Activated CD4-positive, alpha-beta T cell treated with anti-CD3 and anti-CD28 coated beads for 36 hours (primary cell): ENCODE measurements around the gene ABCA13. TPM values are rescaled to one million over a fixed set of nuclear protein-coding genes. Genes with fewer than 3 reads are reported as not detected.
A peak's percentile ranks its signal among the peaks of the same experiment; 100 is the strongest.

ENCODE experiments used
- ATAC-seq: fragments of 200-7000 bp; cut with Tn5 transposase; one replicate; pipeline ENCODE4 v1.10.0; 2021; ENCODE audit warnings: mild to moderate bottlenecking, moderate library complexity
- CTCF ChIA-PET: fragments of 350-600 bp; sonication (Branson Sonifier 250); formaldehyde crosslinking; loops from one replicate; lab custom pipeline; 2021; ENCODE audit warnings: antibody characterized with exemption; lab: Charles Lee
- POLR2A ChIA-PET: fragments of 350-600 bp; sonication (Branson Sonifier 250); formaldehyde crosslinking; loops from one replicate; lab custom pipeline; 2021; ENCODE audit warnings: antibody characterized with exemption, inconsistent platforms; lab: Charles Lee
- DNase-seq: peaks from one replicate; pipeline ENCODE4 v3.0.0-alpha.2; 2020
- H3K27ac Mint-ChIP-seq: one replicate; pipeline ENCODE4 v1.8.0; 2021; ENCODE audit warnings: mixed read lengths
- H3K27me3 Mint-ChIP-seq: one replicate; pipeline ENCODE4 v1.8.0; 2021; ENCODE audit warnings: mixed read lengths
- H3K36me3 Mint-ChIP-seq: one replicate; pipeline ENCODE4 v1.8.0; 2021; ENCODE audit warnings: low read depth, mixed read lengths
- H3K4me1 Mint-ChIP-seq: one replicate; pipeline ENCODE4 v1.8.0; 2021; ENCODE audit warnings: mixed read lengths
- H3K4me3 Mint-ChIP-seq: one replicate; pipeline ENCODE4 v1.8.0; 2021; ENCODE audit warnings: mild to moderate bottlenecking, moderate library complexity, mixed read lengths
- H3K9me3 Mint-ChIP-seq: one replicate; pipeline ENCODE4 v1.8.0; 2021; ENCODE audit warnings: low read depth, mixed read lengths
- intact Hi-C, 2 experiments: fragments of 100-400 bp; cut with DNase I in 1 of 2; cut with micrococcal nuclease in 1 of 2; formaldehyde crosslinking; loops; one replicate each; pipeline versions ENCODE4 v1.14.2 to v1.15.1; 2022 to 2024; cut with DNase I, micrococcal nuclease
- total RNA-seq, 2 experiments: library from RNA; stranded (reverse); gene quantifications; one replicate each; pipeline ENCODE4 v1.2.3, GENCODE V29; 2021

Gene ABCA13
- total RNA-seq, 2 experiments from 2014 or later = not detected

- Mint-ChIP-seq H3K4me1 (no peaks in the 10 kb centered on the region), H3K4me3 (no peak overlapping the region), H3K27me3 (no peaks in the 10 kb centered on the region), H3K27ac (no peak overlapping the region), H3K36me3 (no peaks in the 10 kb centered on the region), H3K9me3 (no peaks in the 10 kb centered on the region)
- DNase-seq = no peak
- CTCF ChIA-PET = no interaction called here
- ATAC-seq = no peak
- intact Hi-C loops = no loop called here
- POLR2A ChIA-PET = no interaction called here
Measured at GRCh38 chr7:48384180-48384752, 213.0 kb downstream of the ABCA13 start.

DNA sequence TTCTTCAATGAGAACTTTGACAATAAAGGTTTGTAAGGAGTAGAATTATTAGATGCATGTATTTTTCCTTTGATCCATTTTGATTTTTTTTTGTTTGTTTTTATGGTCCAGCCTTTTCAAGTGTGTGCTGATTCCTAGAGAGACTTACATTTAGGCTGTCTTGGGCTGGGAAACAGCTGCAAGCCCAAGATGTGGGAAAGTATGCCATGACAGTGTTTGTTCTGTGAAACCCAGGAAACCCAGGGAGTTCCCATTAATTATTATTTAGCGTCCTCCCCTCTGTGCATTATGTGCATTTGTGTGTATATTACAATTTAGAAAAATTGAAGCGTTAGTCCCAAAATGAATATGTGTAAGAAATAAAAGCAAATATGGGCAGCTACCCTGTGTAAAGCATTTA is 216.7 kb downstream of the ABCA13 start:
- no peak for DNase-seq
- Mint-ChIP-seq H3K4me3 (no peak overlapping the region), H3K27me3 (no peaks in the 10 kb centered on the region), H3K27ac (no peak overlapping the region), H3K9me3 (no peaks in the 10 kb centered on the region), H3K4me1 (peaks cover 8% of the 10 kb centered on the region), H3K36me3 (no peaks in the 10 kb centered on the region)
- no peak for ATAC-seq
- ChIA-PET CTCF (no interaction called here), POLR2A (no interaction called here)
- intact Hi-C loops = loop anchor here in 1 of 2 experiments (2.0 kb wide), 1 partner anchor 13 kb away; no protein-coding TSS in a partner anchor

- peaks cover 8% of the 10 kb centered on the region for H3K4me1 Mint-ChIP-seq
- intact Hi-C loops = no loop called here
- no peaks in the 10 kb centered on the region for H3K27me3 Mint-ChIP-seq
- ChIA-PET CTCF (no interaction called here), POLR2A (no interaction called here)
- no peak for DNase-seq
- no peaks in the 10 kb centered on the region for H3K9me3 Mint-ChIP-seq
- no peak for ATAC-seq
- H3K36me3 Mint-ChIP-seq = no peaks in the 10 kb centered on the region
- H3K27ac Mint-ChIP-seq = no peak overlapping the region
- H3K4me3 Mint-ChIP-seq = no peak overlapping the region
Measured at GRCh38 chr7:48388911-48389310, 217.7 kb downstream of the ABCA13 start.

DNA sequence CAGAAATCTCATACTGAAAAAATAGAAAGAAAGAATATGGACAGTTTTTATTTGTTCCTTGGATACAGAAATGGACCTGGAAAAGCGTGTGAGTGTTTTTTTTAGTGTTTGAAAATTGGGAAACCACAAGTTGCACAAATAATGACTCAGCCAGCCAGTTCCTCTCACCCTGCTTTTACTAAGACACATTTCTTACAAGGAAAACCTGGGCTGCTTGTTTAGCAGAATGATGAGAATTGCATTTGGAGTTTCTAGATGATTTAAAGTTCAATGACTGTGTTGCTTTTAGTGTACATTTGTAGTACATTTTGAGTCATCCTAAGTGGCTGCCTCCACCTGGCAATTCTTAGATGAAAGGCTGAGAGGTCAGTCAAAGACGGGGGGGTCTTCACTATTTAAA is 218.7 kb downstream of the ABCA13 start:
- ATAC-seq (peak; percentile 68), DNase-seq (no peak)
- peaks cover 8% of the 10 kb centered on the region for H3K4me1 Mint-ChIP-seq
- no peaks in the 10 kb centered on the region for H3K27me3 Mint-ChIP-seq
- no peaks in the 10 kb centered on the region for H3K36me3 Mint-ChIP-seq
- no peak overlapping the region for H3K4me3 Mint-ChIP-seq
- H3K9me3 Mint-ChIP-seq = no peaks in the 10 kb centered on the region
- CTCF ChIA-PET = no interaction called here
- intact Hi-C loops = loop anchor here in 1 of 2 experiments (10.0 kb wide), 1 partner anchor 65 kb away; no protein-coding TSS in a partner anchor
- H3K27ac Mint-ChIP-seq = no peak overlapping the region
- POLR2A ChIA-PET = no interaction called here

GRCh38 chr7:48390388-48391327 is 219.4 kb downstream of the ABCA13 start:
- intact Hi-C loops = loop anchor here in 1 of 2 experiments (10.0 kb wide), 1 partner anchor 64 kb away; no protein-coding TSS in a partner anchor
- Mint-ChIP-seq H3K27ac (no peak overlapping the region), H3K4me3 (no peak overlapping the region), H3K36me3 (no peaks in the 10 kb centered on the region), H3K27me3 (no peaks in the 10 kb centered on the region), H3K9me3 (no peaks in the 10 kb centered on the region), H3K4me1 (peaks cover 8% of the 10 kb centered on the region)
- ChIA-PET CTCF (no interaction called here), POLR2A (no interaction called here)
- ATAC-seq (peak; percentile 30), DNase-seq (no peak)

- Mint-ChIP-seq H3K4me1 (no peaks in the 10 kb centered on the region), H3K4me3 (no peak overlapping the region), H3K27ac (no peak overlapping the region), H3K36me3 (no peaks in the 10 kb centered on the region), H3K27me3 (no peaks in the 10 kb centered on the region), H3K9me3 (no peaks in the 10 kb centered on the region)
- intact Hi-C loops = loop anchor here in 1 of 2 experiments (10.0 kb wide), 1 partner anchor 57 kb away; no protein-coding TSS in a partner anchor
- ChIA-PET CTCF (no interaction called here), POLR2A (interaction anchor here (0.6 kb wide), 1 partner anchor 158 kb away, joined by 8 read pairs; no protein-coding TSS in a partner anchor)
- ATAC-seq (no peak), DNase-seq (no peak)
Measured at GRCh38 chr7:48398191-48398590, 226.9 kb downstream of the ABCA13 start.

DNA sequence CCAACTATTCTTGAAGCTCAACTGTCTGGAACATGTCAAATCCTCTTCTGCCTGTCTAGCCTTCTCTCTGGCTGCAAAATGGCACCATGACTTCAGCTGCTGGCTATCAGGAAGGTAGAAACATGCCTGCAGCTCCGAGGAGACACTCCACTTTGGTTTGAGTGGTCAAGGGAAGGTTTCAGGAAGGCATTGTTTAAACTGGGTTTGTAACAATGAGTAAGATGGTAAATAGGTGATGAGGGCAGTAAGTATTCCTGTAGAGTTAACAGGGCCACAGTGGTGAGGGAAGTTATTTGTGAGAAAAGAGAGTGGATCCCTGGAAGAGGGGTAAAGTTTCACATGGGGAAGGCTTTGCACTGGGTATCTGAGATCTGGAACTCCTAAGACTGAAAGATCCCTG is 231.5 kb downstream of the ABCA13 start:
- Mint-ChIP-seq H3K27me3 (no peaks in the 10 kb centered on the region), H3K9me3 (no peaks in the 10 kb centered on the region), H3K4me1 (no peaks in the 10 kb centered on the region), H3K4me3 (no peak overlapping the region), H3K27ac (no peak overlapping the region), H3K36me3 (no peaks in the 10 kb centered on the region)
- CTCF ChIA-PET = no interaction called here
- POLR2A ChIA-PET = no interaction called here
- intact Hi-C loops = no loop called here
- no peak for DNase-seq
- ATAC-seq = no peak

GRCh38 chr7:48408731-48409130 is 237.5 kb downstream of the ABCA13 start:
- DNase-seq (no peak), ATAC-seq (no peak)
- no peak overlapping the region for H3K4me3 Mint-ChIP-seq
- intact Hi-C loops = no loop called here
- no peaks in the 10 kb centered on the region for H3K36me3 Mint-ChIP-seq
- peaks cover 5% of the 10 kb centered on the region for H3K4me1 Mint-ChIP-seq
- POLR2A ChIA-PET = no interaction called here
- H3K27ac Mint-ChIP-seq = no peak overlapping the region
- H3K27me3 Mint-ChIP-seq = no peaks in the 10 kb centered on the region
- no peaks in the 10 kb centered on the region for H3K9me3 Mint-ChIP-seq
- CTCF ChIA-PET = no interaction called here

DNA sequence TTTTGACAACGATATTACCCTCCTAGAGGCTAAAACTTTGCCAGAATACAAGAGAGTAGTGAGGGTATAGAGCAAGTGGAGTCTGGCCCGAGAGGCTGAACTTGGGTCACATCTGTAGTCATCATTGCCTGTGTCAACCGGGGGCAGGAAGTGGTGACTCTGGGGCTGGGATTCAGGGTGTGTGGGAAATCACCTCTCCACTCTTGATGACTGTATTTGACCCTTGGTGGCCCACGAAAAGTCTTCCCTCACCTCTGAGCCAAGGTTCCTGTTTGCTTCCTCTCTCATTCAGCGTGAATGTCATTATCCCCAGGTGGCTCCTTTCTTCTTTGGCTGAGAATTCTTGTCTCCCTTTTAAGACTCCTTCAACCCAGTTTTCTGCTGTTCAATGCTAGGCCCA is 240.4 kb downstream of the ABCA13 start:
- Mint-ChIP-seq H3K4me3 (no peak overlapping the region), H3K27ac (no peak overlapping the region), H3K9me3 (no peaks in the 10 kb centered on the region), H3K27me3 (no peaks in the 10 kb centered on the region), H3K4me1 (peaks cover 5% of the 10 kb centered on the region), H3K36me3 (no peaks in the 10 kb centered on the region)
- DNase-seq = peak; percentile 51
- ChIA-PET CTCF (no interaction called here), POLR2A (no interaction called here)
- ATAC-seq = peak; percentile 83
- intact Hi-C loops = no loop called here

DNA sequence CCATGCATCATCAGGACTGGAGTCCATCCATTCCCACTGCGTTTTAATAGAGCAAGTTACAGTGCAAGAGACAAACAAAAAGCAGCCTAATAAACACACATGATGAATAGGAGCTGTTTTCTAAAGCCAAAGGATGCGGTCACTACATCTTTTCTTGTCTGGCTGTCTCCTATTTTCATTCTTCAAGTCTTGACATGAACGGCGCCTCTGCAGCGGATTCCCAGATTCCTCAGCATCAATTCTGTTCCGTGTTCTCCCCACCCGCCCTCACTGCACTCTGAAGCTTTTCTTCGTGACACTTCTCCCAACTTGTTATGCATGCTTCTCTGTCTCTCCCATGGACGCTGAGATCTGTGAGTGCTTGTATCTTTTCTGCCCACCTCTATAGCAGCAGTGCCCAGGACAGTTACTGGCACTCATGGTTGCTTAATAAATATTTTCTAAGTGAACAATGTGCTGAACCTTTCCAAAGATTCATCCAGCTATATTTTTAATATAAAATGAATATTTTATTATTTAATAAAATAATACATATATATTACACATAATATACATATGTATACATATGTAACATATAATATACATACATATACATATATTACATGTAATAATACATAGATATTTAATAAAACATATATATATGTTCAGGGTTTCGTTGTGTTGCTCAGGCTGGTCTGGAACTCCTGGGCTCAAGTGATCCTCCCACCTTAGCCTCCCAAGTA is 242.9 kb downstream of the ABCA13 start:
- Mint-ChIP-seq H3K9me3 (no peaks in the 10 kb centered on the region), H3K4me1 (peaks cover 5% of the 10 kb centered on the region), H3K36me3 (no peaks in the 10 kb centered on the region), H3K27ac (no peak overlapping the region), H3K4me3 (no peak overlapping the region), H3K27me3 (no peaks in the 10 kb centered on the region)
- ChIA-PET POLR2A (no interaction called here), CTCF (no interaction called here)
- intact Hi-C loops = no loop called here
- ATAC-seq (no peak), DNase-seq (no peak)

DNA sequence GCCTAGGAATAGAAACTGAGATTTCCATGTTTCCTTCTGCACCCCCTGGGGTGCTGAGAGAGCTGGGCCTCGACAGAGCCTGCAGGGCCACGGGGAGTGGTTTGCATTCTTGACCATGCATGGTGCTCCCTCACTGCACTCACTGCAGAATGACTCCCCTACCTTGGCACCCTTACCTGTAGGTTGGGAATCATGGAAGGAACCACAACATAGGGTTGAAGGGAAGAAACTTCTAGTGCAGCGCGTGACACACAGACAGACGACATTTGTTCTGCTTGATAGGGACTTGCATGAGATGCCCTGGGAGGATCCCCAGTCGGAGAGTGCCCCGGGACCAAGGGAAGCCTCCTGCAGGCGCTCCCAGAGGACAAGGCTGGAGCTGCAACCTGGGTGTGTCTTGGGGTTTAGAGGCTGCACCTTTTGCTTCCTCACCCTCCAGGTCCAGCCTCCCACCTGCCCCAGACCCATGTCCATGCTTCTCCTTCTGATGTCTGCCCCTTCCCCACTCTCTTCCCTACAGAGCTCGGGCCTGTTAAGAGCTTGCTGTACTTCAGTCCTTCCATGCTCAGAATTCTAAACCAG is 245.2 kb downstream of the ABCA13 start:
- H3K27ac Mint-ChIP-seq = no peak overlapping the region
- H3K4me1 Mint-ChIP-seq = peaks cover 5% of the 10 kb centered on the region

More for the DNA sequence above, 245.2 kb downstream of the ABCA13 start:
- H3K4me3 Mint-ChIP-seq = no peak overlapping the region
- no peaks in the 10 kb centered on the region for H3K27me3 Mint-ChIP-seq
- CTCF ChIA-PET = no interaction called here
- no peak for ATAC-seq
- DNase-seq = no peak
- POLR2A ChIA-PET = no interaction called here
- no peaks in the 10 kb centered on the region for H3K9me3 Mint-ChIP-seq
- no peaks in the 10 kb centered on the region for H3K36me3 Mint-ChIP-seq
- intact Hi-C loops = no loop called here
